WTC11 (cell line): ENCODE results near the gene PRC1.

ENCODE experiments used
- CTCF ChIP-seq: fragments of 200-600 bp; IDR thresholded peaks from 2 replicates; pipeline ENCODE4 v1.8.0; 2022; ENCODE audit warnings: antibody characterized with exemption
- ESRRA ChIP-seq: sonication (generic); formaldehyde crosslinking; IDR thresholded peaks from 2 replicates; pipeline ENCODE4 v1.8.1; 2022; ENCODE audit warnings: mild to moderate bottlenecking, missing genetic modification reagents, borderline replicate concordance
- FOXJ3 ChIP-seq: sonication (generic); formaldehyde crosslinking; IDR thresholded peaks from 2 replicates; pipeline ENCODE4 v1.9.0; 2021; ENCODE audit warnings: missing genetic modification reagents, mild to moderate bottlenecking, borderline replicate concordance
- GRHL2 ChIP-seq: fragments of 250-450 bp; sonication (Bioruptor Pico); IDR thresholded peaks from 2 replicates; pipeline ENCODE4 v1.8.0; 2022; ENCODE audit warnings: mild to moderate bottlenecking, moderate library complexity; ENCODE audit not compliant: insufficient replicate concordance, severe bottlenecking
- IRF2 ChIP-seq: sonication (generic); formaldehyde crosslinking; IDR thresholded peaks from 2 replicates; pipeline ENCODE4 v1.8.0; 2022; ENCODE audit warnings: low read depth, missing genetic modification reagents, borderline replicate concordance
- KAT7 ChIP-seq: sonication (generic); formaldehyde crosslinking; IDR thresholded peaks from 2 replicates; pipeline ENCODE4 v1.8.1; 2023; ENCODE audit warnings: missing genetic modification reagents, mild to moderate bottlenecking, borderline replicate concordance
- NR3C1 ChIP-seq: sonication (generic); formaldehyde crosslinking; conservative IDR thresholded peaks from 2 replicates; pipeline ENCODE4 v1.8.1; 2023; ENCODE audit warnings: low read depth, mild to moderate bottlenecking, missing genetic modification reagents
- RORB ChIP-seq: fragments of 250-450 bp; sonication (Bioruptor Pico); IDR thresholded peaks from 2 replicates; pipeline ENCODE4 v1.9.0; 2021; ENCODE audit warnings: mild to moderate bottlenecking
- SP1 ChIP-seq: sonication (generic); formaldehyde crosslinking; conservative IDR thresholded peaks from 2 replicates; pipeline ENCODE4 v1.8.1; 2022; ENCODE audit warnings: missing genetic modification reagents
- TP53 ChIP-seq: sonication (generic); formaldehyde crosslinking; IDR thresholded peaks from 2 replicates; pipeline ENCODE4 v1.8.1; 2023; ENCODE audit warnings: mild to moderate bottlenecking, missing genetic modification reagents
- ZNF138 ChIP-seq: sonication (generic); formaldehyde crosslinking; conservative IDR thresholded peaks from 2 replicates; pipeline ENCODE4 v1.8.1; 2022; ENCODE audit warnings: mild to moderate bottlenecking, moderate library complexity, missing genetic modification reagents
- TF ChIP-seq, protein P1 (sequence below): sonication (generic); formaldehyde crosslinking; IDR thresholded peaks from 2 replicates; pipeline ENCODE4 v1.8.1; 2023; ENCODE audit warnings: mild to moderate bottlenecking, missing genetic modification reagents
- TF ChIP-seq, protein P2 (sequence below): fragments of 250-450 bp; sonication (Bioruptor Pico); conservative IDR thresholded peaks from 2 replicates; pipeline ENCODE4 v1.9.0; 2021; ENCODE audit warnings: mild to moderate bottlenecking

GRCh38 chr15:90921887-90922286 lies 72.4 kb downstream of the PRC1 start:
- TF ChIP-seq, protein P1, sequence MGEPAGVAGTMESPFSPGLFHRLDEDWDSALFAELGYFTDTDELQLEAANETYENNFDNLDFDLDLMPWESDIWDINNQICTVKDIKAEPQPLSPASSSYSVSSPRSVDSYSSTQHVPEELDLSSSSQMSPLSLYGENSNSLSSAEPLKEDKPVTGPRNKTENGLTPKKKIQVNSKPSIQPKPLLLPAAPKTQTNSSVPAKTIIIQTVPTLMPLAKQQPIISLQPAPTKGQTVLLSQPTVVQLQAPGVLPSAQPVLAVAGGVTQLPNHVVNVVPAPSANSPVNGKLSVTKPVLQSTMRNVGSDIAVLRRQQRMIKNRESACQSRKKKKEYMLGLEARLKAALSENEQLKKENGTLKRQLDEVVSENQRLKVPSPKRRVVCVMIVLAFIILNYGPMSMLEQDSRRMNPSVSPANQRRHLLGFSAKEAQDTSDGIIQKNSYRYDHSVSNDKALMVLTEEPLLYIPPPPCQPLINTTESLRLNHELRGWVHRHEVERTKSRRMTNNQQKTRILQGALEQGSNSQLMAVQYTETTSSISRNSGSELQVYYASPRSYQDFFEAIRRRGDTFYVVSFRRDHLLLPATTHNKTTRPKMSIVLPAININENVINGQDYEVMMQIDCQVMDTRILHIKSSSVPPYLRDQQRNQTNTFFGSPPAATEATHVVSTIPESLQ: no peak
- TF ChIP-seq NR3C1 (CRISPR knock-in tag) (no peak), TP53 (CRISPR knock-in tag) (no peak), FOXJ3 (no peak), IRF2 (CRISPR knock-in tag) (no peak), CTCF (no peak), SP1 (CRISPR knock-in tag) (no peak), RORB (no peak), GRHL2 (no peak), ESRRA (CRISPR knock-in tag) (no peak), KAT7 (no peak), ZNF138 (CRISPR knock-in tag) (no peak)
- TF ChIP-seq, protein P2, sequence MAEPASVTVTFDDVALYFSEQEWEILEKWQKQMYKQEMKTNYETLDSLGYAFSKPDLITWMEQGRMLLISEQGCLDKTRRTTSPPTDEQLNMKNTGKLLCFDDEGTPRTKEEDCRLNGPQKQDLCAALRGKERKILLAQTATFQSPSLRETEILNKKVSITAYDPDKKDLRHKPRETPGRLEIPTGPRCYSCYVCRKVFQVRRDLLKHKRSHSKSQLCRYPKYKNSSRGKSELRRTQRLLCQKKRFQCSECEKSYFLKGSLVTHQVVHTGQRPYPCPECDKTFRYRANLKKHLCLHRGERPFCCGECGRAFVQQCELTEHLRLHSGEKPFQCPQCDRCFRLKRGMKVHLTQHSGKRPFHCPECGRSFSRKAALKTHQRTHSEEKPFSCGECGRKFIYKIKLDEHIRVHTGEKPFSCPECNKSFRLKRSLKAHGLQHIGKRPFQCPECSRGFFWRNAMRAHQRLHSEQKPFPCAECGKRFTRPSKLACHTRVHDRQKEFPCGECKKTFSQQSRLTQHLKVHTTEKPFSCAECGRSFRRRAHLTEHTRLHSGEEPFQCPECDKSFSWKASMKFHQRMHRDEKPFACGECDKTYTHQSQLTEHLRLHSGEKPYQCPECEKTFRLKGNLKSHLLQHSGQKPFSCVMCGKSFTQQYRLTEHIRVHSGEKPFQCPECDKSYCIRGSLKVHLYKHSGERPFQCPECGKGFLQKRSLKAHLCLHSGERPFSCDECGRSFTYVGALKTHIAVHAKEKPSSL (CRISPR knock-in tag): no peak
